Measurements from ENCODE around the gene PROCR. TPM values are rescaled to one million over a fixed set of nuclear protein-coding genes. Genes with fewer than 3 reads are reported as not detected.

Gene PROCR
- total and polyA plus RNA-seq, 9 of the 15 experiments (the other 6 are each of a cell fraction or from before 2014, with no cell fraction given), result 1.6 to 7.1 (median 4.0) TPM

DNA sequence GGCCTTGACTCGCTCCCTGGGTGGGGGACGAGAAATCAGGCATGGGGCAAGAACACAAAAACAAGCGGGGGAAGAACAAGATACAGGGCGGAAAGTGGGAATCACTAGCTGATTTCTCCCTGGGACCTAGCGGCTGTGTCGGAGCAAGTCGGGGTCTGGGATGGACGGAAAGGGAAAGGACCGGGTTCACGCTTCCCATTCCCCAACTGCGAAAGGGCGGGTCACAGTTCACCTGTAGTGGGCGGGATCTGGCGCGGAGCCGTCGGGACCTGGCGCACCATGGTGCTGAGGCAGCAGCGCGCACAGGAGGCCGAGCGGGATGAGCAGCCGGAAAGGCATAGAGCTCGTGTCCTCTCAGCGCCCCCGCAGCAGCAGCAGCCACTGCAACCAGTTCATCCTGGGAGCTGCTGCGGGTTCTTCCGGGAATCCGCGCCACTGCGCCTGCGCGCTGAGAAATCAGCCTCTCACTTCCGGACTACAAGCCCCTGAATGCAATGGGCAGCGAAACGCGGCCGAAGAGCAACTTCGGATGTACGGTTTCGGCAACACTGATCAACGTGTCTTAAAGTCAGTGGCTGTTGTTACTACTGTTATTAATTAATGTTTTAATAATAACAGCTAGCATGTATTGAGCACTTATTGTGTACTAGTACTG, 24.8 kb upstream of the PROCR start, which contains the start of gene EDEM2 (continued):
- TF ChIP-seq SUPT5H (IDR thresholded peaks at IDR 0.05) (peak; percentile 76), NFIX (CRISPR knock-in tag; IDR thresholded peaks at IDR 0.05; ENCODE audit: low read depth) (no peak), LCOR (CRISPR knock-in tag; IDR thresholded peaks at IDR 0.05) (peak; percentile 81; the same call in 1 of the 2 replicates), ZNF175 (CRISPR knock-in tag; IDR thresholded peaks at IDR 0.05; ENCODE audit: low read depth) (peak; percentile 37; the same call in 1 of the 2 replicates), ZNF354B (CRISPR knock-in tag; IDR thresholded peaks at IDR 0.05) (no peak), KDM5B (IDR thresholded peaks at IDR 0.05; ENCODE audit: insufficient replicate concordance, low read depth, low read length) (peak; percentile 54), EGR1 (conservative IDR thresholded peaks at IDR 0.05) (peak; percentile 95), MEIS2 (IDR thresholded peaks at IDR 0.05; ENCODE audit: partially characterized antibody) (peak; percentile 83), BHLHE40 (IDR thresholded peaks at IDR 0.05; ENCODE audit: low read length) (peak; percentile 65)
- TF ChIP-seq, protein P1, sequence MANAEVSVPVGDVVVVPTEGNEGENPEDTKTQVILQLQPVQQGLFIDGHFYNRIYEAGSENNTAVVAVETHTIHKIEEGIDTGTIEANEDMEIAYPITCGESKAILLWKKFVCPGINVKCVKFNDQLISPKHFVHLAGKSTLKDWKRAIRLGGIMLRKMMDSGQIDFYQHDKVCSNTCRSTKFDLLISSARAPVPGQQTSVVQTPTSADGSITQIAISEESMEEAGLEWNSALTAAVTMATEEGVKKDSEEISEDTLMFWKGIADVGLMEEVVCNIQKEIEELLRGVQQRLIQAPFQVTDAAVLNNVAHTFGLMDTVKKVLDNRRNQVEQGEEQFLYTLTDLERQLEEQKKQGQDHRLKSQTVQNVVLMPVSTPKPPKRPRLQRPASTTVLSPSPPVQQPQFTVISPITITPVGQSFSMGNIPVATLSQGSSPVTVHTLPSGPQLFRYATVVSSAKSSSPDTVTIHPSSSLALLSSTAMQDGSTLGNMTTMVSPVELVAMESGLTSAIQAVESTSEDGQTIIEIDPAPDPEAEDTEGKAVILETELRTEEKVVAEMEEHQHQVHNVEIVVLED (CRISPR knock-in tag; IDR thresholded peaks at IDR 0.05), result peak; percentile 51; the same call in 1 of the 2 replicates
- TF ChIP-seq, protein P2, sequence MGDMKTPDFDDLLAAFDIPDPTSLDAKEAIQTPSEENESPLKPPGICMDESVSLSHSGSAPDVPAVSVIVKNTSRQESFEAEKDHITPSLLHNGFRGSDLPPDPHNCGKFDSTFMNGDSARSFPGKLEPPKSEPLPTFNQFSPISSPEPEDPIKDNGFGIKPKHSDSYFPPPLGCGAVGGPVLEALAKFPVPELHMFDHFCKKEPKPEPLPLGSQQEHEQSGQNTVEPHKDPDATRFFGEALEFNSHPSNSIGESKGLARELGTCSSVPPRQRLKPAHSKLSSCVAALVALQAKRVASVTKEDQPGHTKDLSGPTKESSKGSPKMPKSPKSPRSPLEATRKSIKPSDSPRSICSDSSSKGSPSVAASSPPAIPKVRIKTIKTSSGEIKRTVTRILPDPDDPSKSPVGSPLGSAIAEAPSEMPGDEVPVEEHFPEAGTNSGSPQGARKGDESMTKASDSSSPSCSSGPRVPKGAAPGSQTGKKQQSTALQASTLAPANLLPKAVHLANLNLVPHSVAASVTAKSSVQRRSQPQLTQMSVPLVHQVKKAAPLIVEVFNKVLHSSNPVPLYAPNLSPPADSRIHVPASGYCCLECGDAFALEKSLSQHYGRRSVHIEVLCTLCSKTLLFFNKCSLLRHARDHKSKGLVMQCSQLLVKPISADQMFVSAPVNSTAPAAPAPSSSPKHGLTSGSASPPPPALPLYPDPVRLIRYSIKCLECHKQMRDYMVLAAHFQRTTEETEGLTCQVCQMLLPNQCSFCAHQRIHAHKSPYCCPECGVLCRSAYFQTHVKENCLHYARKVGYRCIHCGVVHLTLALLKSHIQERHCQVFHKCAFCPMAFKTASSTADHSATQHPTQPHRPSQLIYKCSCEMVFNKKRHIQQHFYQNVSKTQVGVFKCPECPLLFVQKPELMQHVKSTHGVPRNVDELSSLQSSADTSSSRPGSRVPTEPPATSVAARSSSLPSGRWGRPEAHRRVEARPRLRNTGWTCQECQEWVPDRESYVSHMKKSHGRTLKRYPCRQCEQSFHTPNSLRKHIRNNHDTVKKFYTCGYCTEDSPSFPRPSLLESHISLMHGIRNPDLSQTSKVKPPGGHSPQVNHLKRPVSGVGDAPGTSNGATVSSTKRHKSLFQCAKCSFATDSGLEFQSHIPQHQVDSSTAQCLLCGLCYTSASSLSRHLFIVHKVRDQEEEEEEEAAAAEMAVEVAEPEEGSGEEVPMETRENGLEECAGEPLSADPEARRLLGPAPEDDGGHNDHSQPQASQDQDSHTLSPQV (IDR thresholded peaks at IDR 0.05), result 0 out of 2 replicates have a peak, but pooled peaks have one; percentile 59
- TF ChIP-seq, protein P3, sequence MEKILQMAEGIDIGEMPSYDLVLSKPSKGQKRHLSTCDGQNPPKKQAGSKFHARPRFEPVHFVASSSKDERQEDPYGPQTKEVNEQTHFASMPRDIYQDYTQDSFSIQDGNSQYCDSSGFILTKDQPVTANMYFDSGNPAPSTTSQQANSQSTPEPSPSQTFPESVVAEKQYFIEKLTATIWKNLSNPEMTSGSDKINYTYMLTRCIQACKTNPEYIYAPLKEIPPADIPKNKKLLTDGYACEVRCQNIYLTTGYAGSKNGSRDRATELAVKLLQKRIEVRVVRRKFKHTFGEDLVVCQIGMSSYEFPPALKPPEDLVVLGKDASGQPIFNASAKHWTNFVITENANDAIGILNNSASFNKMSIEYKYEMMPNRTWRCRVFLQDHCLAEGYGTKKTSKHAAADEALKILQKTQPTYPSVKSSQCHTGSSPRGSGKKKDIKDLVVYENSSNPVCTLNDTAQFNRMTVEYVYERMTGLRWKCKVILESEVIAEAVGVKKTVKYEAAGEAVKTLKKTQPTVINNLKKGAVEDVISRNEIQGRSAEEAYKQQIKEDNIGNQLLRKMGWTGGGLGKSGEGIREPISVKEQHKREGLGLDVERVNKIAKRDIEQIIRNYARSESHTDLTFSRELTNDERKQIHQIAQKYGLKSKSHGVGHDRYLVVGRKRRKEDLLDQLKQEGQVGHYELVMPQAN (IDR thresholded peaks at IDR 0.05; ENCODE audit: borderline replicate concordance), result 0 out of 2 replicates have a peak, but pooled peaks have one; percentile 53
- TF ChIP-seq, protein P4, sequence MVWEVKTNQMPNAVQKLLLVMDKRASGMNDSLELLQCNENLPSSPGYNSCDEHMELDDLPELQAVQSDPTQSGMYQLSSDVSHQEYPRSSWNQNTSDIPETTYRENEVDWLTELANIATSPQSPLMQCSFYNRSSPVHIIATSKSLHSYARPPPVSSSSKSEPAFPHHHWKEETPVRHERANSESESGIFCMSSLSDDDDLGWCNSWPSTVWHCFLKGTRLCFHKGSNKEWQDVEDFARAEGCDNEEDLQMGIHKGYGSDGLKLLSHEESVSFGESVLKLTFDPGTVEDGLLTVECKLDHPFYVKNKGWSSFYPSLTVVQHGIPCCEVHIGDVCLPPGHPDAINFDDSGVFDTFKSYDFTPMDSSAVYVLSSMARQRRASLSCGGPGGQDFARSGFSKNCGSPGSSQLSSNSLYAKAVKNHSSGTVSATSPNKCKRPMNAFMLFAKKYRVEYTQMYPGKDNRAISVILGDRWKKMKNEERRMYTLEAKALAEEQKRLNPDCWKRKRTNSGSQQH (CRISPR knock-in tag; IDR thresholded peaks at IDR 0.05), result 0 out of 2 replicates have a peak, but pooled peaks have one; percentile 6
- TF ChIP-seq, protein P5, sequence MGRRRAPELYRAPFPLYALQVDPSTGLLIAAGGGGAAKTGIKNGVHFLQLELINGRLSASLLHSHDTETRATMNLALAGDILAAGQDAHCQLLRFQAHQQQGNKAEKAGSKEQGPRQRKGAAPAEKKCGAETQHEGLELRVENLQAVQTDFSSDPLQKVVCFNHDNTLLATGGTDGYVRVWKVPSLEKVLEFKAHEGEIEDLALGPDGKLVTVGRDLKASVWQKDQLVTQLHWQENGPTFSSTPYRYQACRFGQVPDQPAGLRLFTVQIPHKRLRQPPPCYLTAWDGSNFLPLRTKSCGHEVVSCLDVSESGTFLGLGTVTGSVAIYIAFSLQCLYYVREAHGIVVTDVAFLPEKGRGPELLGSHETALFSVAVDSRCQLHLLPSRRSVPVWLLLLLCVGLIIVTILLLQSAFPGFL (CRISPR knock-in tag; IDR thresholded peaks at IDR 0.05), result 0 out of 2 replicates have a peak, but pooled peaks have one; percentile 41
